Epithelial cell of esophagus (primary cell): Measurements from ENCODE around the gene PPP2R5E.

Experiments
- DNase-seq: peaks from one replicate; pipeline ENCODE4 v3.0.0; 2010; ENCODE audit warnings: low read depth
- H3K4me3 ChIP-seq: 2 replicates; pipeline ENCODE4 v1.5.1; 2011; ENCODE audit warnings: mild to moderate bottlenecking, low read length, control low read depth
- TF ChIP-seq, protein P1 (sequence below): IDR thresholded peaks from 2 replicates; pipeline ENCODE4 v1.5.1; 2011; ENCODE audit warnings: low read depth, mild to moderate bottlenecking, low read length, control low read depth, inconsistent platforms; ENCODE audit not compliant: insufficient read depth; ENCODE audit errors: missing control alignments

Gene PPP2R5E

DNA sequence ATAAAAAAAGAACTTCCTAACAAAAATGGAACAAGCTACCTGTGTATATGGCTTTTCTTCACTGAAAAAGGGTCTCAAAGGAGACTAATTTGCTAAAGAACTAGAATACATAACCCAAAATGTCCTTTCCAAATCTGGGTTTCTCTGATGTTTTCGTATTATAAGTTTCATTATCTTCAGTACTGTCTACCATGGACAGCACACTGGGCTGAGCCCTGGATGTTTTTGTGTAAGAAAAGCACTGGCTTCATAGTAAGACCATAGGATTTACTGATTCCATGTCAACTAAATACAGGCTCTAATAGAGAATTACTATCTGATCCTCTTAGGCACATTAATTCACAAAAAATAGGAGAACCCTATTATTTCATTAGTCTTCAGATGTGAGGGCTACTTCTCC is 130.2 kb downstream of the PPP2R5E start:
- no peak for DNase-seq
- no peak overlapping the region for H3K4me3 ChIP-seq
- TF ChIP-seq, protein P1, sequence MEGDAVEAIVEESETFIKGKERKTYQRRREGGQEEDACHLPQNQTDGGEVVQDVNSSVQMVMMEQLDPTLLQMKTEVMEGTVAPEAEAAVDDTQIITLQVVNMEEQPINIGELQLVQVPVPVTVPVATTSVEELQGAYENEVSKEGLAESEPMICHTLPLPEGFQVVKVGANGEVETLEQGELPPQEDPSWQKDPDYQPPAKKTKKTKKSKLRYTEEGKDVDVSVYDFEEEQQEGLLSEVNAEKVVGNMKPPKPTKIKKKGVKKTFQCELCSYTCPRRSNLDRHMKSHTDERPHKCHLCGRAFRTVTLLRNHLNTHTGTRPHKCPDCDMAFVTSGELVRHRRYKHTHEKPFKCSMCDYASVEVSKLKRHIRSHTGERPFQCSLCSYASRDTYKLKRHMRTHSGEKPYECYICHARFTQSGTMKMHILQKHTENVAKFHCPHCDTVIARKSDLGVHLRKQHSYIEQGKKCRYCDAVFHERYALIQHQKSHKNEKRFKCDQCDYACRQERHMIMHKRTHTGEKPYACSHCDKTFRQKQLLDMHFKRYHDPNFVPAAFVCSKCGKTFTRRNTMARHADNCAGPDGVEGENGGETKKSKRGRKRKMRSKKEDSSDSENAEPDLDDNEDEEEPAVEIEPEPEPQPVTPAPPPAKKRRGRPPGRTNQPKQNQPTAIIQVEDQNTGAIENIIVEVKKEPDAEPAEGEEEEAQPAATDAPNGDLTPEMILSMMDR, result no peak

DNA sequence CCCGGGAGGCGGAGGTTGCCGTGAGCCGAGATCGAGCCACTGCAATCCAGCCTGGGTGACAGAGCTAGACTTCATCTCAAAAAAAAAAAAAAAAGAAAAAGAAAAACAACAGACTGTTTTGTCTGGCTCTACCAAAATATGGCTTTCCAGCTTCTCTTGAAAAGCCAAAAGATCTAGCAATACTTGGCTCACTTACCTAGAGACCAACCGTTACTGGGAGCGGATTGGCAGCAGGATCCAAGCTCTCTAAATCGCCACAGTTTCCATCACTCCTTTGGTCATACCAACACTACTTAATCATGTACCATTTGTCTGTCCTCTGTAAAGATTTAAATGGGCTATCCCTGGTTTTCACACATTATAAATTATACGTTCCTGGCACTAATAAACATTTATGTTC is 136.8 kb downstream of the PPP2R5E start:
- no peak overlapping the region for H3K4me3 ChIP-seq
- DNase-seq, result no peak
- TF ChIP-seq, protein P1, result no peak

DNA sequence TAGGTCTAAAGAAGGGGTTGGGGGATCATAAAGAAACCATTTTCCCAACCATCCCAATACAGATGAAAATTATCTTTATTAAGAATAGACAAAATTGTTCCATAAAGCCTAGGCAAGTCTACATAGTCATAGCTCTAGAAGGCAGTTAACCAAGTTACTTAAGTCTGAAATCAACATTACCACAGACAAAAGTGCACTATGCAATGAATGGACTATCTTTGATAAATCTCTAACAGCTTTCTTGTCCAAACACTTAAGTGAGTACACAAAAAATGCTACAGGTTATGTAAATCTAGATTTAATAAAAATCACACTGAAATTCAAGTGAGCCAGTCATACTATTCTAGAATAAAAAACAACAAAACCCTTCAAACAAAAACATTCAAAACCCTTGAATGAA is 137.5 kb downstream of the PPP2R5E start:
- TF ChIP-seq, protein P1, result no peak
- no peak for DNase-seq

DNA sequence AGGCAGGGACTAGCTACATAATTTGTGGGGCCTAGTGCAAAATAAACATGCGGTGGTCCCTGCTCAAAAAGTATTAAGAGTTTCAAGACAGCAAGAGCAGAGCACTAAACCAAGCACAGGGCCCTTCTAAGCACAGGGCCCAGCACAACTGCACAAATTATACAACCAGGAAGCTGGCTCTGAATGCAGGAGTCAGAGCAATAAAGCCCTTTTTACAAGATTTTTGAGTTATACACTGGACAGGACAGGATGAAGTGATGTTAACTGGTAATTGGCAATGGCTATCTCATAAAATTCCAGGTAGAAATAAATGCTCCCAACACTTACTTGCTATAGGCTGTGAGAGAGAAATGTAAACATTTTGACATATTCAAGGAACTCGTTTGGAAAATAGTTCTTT is 138.3 kb downstream of the PPP2R5E start:
- TF ChIP-seq, protein P1, result no peak
- DNase-seq, result no peak

More for the DNA sequence above, 137.5 kb downstream of the PPP2R5E start:
- no peak overlapping the region for H3K4me3 ChIP-seq

DNA sequence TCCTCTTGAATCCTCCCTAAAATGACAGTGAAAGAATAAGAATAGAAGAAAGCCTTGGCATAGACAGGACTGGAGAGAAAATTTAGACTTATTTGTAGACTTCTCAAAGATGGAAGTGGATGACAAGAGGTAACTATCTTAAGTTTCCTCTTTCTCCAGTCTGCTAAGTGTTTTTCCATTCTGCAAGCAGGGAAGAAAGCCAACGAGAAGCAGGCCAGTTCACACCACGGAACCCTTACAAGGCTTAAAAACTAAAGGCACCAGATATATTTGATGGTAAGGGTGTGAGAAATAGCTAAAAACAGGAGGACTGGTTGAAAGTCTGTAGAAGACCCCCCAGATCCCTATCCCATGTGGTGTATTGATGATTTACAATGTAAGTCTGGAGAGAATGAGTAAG is 141.5 kb downstream of the PPP2R5E start:
- H3K4me3 ChIP-seq, result no peak overlapping the region
- DNase-seq, result no peak
- TF ChIP-seq, protein P1, result no peak

More for the DNA sequence above, 138.3 kb downstream of the PPP2R5E start:
- H3K4me3 ChIP-seq, result no peak overlapping the region

DNA sequence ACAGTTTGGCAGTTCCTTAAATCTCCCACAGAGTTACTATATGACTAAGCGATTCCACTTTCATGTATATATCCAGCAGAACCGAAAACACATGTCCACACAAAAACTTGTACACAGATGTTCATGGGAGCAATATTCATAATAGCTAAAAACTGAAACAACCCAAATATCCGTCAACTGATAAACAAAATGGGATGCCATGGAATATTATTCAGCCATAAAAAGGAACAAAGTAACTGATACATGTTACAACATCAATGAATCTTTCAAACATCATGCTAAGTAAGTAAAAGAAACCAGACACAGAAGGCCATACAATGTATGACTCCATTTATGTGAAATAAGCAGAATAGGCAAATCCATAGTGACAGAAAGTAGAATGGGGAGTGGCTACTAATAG is 144.2 kb downstream of the PPP2R5E start:
- no peak overlapping the region for H3K4me3 ChIP-seq
- no peak for DNase-seq
- TF ChIP-seq, protein P1, result no peak

DNA sequence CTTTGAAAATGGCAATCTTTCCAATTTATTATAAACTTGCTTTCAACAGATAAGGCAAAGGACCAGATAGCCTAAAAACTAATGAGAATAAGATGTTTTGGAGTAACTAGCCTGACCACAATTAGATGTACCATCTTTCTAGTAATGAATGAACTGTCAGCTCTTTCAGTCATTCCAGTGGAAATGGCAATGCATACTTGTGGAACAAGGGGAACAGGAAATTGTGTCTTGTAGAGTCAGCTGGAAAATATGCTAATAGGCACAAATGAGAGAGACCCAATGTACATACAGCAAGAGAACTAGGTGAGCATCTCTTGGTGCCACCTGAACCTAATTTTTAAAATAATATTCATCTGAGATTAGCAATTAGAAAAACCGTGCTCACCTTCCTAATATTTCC is 148.3 kb downstream of the PPP2R5E start:
- TF ChIP-seq, protein P1, result no peak
- no peak overlapping the region for H3K4me3 ChIP-seq
- peak; percentile 57 for DNase-seq
